ENCODE measurements around the gene ATP2A1.
"Not testable (repeated sequence)": the region's sequence is repeated elsewhere in the genome, so short reads cannot be mapped to it uniquely, and the experiment has no call there.

The ATP2A1 gene

DNA sequence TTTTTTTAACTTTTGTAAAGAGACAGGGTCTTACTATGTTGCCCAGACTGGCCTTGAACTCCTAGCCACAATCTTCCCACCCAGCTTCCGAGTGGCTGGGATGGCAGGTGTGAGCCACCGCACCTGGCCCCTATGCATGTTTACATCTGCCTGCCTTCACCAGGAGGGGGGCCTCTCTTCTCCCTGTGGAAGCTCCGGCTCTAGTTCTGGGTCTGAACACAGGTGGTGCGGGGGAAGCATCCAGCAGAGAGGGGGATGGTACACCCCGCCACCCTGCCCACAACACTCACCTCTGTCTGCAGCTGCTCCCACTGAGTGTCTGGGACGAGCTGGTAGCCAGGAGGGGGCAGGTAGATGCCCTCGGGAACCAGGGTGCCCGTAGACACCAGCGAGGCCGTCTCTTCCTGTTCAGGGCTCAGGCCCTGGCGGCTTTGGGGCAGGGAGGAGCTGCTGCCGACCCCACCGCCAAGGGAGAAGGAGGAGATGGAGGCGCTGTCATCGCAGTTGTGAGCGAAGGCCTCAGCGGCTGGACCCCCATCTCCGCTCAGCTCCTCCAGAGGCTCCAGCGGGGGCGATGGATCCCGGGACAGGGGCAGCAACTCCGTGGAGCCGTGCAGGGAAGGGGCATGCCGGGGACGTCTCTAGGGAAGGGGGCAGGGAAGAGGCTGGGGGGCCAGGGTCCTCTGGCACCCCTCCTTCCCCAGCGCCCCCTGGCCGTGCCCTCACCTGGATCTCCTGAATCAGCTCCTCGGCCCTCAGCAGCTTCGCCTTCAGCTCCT, 35.8 kb downstream of the ATP2A1 start:
- DNase-seq: no peak

DNA sequence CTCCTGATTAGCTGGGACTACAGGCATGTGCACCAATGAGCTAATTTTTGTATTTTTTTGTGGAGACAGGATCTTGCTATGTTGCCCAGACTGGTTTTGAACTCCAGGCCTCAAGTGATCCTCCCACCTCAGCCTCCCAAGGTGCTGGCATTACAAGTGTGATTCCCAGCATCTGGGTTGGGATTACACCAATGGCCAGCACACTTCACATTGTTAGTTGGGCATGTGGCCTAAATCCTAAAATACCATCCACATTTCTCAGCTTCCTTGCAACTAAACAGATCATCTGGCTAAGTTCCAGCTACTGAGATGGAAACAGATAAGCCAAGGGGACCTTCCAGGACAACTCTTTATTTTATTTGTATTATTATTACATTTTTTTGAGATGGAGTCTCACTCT, 36.9 kb downstream of the ATP2A1 start:
- DNase-seq: no peak

DNA sequence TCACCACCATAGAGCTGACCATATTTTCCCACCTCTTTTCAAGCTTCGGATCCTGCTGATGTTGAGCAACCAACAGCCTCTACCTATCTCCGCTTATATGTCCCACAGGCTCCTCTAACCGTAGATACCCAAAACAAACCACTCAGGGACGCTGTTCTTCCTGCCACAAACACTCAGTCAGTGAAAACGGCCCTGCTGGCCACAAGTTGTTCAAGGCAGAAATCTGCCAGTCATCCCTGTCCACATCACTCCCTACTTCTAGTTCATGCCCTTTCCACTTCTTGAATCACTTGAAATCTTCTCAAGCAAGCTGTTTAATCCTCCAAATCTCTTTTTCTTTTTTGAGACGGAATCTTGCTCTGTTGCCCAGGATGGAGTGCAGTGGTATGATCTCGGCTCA, 38.8 kb downstream of the ATP2A1 start:
- no peak for DNase-seq

DNA sequence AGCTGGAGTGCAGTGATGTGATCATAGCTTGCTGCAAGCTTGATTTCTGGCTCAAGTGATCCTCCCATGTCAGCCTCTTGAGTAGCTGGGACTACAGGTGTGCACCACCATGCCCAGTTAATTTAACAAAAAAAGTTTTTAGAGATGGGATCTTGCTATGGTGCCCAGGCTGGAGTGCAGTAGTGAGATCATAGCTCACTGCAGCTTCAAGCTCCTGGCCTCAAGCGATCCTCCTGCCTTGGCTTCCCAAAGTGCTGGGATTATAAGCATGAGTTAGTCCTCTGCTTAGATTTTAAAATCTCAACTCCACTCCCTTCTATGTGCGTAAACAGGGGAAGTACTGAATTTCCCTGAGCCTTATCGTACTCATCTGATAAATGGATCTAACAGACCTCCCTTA, 40.4 kb downstream of the ATP2A1 start:
- no peak for DNase-seq

DNA sequence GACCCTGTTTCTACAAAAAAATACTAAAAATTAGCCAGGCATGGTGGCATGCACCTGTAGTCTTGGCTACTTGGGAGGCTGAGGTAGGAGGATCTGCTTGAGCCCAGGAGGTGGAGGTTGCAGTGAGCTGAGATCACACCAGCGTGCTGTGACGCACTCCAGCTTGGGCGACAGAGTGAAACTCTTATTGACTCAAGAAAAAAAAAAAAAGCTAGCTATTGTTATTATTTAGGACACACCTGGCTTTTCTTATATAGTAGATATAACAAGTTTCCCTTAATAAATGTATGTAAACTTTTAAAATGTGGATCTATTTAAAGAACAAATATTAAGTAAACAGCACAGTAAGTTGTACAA, 44.9 kb downstream of the ATP2A1 start:
- no peak for DNase-seq

DNA sequence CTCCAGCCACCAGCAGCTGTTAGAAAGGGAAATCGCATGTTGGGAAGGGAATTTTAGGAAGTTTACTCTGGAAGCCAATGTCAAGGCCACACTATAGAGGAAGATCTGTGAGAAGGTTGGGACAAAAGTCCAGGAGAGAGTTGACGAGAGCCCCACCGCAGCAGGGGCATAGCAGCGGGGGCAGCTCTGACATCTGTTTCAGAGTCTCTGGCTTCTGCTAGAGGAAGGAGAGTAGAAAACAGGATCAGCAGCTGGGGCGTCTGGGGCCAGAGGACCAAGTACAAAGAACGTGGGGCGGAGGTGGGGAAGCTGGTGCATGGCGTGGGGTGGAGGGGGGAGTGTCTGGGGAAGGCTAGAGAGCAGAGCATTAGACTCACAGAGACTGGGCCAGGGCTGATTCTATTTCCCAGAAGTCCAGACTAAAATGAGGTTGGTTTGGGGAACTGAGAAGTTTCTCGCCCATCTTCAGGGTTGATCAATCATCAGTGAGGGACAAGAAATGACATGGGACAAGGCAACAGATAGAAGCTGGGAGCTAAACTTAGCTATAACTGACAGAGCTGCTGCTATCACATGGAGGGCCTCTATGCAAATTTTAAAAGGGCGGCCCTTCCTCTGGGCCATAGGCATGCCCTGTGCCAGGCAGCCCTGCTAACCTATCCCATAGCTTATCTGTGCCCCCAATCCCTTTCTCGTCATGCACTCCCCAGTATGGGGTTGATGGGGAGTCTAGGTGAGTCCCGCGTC, 45.5 kb downstream of the ATP2A1 start:
- no peak for DNase-seq

DNA sequence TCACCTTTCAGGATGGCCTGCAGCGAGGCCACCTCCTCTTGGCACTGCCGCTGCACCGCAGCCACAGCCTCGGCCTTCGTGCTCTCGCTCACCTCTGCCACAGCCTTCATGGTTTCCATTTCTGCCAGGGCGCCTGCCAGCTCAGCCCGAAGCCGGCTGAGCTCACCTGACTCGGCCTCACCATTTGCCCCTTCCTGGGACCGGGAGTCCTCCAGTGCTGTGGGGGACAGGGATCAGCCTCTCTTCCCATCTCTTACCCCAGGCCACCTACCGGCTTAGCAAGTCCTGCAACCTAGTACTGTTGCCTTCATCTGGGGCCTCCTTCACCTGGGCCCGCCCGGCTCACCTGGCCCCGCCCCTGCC, 46.1 kb downstream of the ATP2A1 start:
- no peak for DNase-seq

DNA sequence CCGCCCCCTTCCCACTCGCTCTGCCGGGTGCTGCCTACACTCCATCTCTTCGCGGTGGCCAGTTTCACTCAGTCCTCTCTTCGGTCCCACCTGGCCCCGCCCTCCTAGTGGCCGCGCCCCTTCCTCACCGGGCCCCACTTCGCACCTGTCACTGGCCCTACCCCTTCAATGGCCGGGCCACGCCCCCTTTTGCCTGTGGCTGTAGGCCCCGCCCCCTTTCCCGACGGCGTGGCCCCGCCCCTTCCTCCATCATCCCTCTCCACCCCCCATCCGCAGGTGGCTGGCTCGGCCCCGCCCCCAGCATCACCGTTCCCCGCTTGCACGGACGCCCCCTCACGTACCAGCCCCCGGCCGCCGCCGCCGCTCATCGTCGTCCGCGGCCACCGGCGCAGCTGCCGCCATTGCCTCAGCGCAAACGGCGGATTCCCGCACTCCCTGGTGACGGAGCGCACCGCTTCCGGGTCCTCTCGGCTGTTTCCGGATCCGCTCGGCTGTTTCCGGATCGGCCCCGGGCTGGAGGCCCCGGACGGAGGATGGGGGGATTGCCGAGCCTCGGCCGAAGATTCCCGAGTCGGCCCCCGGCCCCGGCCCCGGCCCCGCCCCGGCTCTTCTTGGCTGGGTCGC, 46.6 kb downstream of the ATP2A1 start, which contains the start of gene RABEP2:
Gene RABEP2, minus strand, starts transcription at position 477 of the 624 bp plus-strand sequence. Its CDS starts 75 bp downstream, at position 402.
- peak; percentile 80 to 81 for DNase-seq

DNA sequence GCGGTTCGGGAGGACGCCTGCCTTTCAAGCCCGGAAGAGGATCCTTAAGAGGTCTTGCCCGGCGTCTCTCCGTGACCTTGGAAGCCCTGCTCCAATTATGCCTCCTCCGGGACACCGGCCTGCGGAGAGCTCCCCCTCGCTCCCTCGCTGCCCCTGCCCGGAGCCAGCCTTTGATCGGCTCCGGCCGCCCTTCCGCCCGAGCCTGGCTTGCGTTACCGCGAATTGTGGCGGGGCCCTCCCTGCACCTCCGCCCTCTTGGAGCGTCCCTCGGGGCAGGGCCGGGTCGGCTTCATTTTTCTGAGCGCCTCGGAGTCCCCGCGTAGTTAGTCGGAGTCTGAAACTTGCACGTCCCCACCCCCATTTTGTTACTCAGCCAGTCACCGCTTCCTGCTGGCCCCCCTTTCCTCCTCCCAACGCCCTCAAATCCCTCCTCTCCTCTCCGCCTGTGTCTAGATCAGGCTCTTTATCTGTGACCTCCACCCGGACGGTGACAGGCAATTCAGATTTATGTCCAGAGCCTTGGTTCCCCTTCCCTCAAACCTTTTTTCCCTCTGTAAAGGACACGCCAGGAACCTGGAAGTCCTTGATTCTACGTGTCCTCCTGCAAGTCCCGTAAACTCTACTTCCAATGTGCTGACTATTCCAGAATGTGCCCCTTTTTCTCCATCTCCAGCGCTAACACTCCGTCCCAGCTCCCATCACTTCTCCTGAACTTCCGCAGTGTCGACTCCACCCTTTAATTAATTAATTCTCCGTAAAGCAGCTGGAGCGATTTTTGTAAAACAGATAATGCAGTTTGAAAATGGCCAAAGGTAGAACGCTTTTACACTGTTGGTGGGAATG, 47.3 kb downstream of the ATP2A1 start:
- DNase-seq: peak in 1 of 2 experiments; percentile 26

DNA sequence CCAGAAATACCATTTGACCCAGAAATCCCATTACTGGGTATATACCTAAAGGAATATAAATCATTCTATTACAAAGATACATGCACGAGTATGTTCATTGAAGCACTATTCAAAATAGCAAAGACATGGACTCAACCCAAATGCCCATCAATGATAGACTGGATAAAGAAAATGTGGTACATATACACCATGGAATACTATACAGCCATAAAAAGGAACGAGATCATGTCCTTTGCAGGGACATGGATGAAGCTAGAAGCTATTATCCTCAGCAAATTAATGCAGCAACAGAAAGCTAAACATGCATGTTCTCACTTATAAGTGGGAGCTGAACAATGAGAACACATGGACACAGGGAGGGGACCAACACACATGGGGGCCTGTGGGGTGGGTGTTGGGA, 48.0 kb downstream of the ATP2A1 start:
- not testable (repeated sequence) for DNase-seq

DNA sequence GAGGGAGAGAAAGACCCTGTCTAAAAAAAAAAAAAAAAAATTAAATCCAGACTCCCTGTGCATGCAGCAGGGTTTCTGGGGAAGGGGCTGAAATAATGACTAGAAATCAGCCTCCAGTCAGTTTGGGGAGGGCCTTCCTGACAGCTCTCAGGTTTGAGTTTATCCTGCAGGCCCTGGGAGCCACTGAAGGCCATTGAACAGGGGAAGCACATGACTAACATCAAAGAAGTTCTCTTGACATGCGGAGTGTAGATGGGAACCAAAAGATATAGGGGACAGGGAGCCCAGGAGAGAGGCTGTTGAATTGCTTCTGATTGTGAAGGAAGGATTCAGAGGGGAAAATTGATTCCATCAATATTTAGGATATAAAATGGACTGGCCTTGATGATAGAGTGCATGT, 49.5 kb downstream of the ATP2A1 start:
- DNase-seq: no peak

DNA sequence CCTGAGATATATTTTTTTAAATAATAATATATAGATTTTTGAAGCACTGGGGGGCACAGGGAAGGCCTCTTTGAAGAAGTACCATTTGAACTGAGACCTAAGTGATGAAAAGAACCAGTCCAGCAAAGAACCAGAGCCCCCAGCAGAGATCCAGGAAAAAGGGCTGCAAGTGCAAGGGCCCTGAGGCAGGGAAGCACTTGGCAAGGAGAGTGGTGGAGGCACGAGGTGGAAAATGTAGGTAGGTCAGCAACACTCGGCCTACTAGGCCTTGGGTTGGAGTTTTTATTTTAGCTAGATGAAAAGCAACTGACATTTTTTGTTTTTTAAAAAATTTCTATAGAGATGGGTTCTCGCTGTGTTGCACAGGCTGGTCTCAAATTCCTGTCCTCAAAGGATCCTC, 51.9 kb downstream of the ATP2A1 start:
- DNase-seq: no peak

DNA sequence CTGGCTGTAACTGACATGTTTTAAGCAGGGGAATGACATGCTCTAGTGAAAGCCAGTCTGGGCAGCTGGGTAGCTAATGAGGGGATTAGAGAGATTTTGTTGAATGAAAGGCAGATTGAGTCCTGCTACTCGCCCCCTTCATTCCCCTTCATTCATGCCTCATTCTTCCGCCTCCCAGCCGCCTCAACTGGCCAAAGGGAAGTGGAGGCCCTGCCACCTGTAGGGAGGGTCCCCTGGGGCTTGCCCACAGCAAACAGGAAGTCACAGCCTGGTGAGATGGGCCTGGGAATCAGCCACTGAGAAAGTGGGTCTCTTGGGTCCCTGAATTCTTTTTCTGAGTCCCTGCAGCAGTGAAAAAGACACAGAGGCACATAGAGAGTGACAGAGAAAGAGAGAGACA, 52.4 kb downstream of the ATP2A1 start:
- no peak for DNase-seq

DNA sequence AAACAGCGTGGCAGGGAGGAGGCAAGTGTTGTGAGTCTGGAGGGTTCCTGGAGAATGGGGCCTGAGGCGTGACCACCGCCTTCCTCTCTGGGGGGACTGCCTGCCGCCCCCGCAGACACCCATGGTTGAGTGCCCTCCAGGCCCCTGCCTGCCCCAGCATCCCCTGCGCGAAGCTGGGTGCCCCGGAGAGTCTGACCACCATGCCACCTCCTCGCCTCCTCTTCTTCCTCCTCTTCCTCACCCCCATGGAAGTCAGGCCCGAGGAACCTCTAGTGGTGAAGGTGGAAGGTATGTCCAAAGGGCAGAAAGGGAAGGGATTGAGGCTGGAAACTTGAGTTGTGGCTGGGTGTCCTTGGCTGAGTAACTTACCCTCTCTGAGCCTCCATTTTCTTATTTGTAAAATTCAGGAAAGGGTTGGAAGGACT, 53.5 kb downstream of the ATP2A1 start, which contains the start of gene CD19:
Gene CD19, plus strand, starts transcription at position 171 of the 425 bp plus-strand sequence. Its CDS starts 30 bp downstream, at position 201.
- DNase-seq: no peak

DNA sequence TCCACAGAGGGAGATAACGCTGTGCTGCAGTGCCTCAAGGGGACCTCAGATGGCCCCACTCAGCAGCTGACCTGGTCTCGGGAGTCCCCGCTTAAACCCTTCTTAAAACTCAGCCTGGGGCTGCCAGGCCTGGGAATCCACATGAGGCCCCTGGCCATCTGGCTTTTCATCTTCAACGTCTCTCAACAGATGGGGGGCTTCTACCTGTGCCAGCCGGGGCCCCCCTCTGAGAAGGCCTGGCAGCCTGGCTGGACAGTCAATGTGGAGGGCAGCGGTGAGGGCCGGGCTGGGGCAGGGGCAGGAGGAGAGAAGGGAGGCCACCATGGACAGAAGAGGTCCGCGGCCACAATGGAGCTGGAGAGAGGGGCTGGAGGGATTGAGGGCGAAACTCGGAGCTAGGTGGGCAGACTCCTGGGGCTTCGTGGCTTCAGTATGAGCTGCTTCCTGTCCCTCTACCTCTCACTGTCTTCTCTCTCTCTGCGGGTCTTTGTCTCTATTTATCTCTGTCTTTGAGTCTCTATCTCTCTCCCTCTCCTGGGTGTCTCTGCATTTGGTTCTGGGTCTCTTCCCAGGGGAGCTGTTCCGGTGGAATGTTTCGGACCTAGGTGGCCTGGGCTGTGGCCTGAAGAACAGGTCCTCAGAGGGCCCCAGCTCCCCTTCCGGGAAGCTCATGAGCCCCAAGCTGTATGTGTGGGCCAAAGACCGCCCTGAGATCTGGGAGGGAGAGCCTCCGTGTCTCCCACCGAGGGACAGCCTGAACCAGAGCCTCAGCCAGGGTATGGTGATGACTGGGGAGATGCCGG, 54.3 kb downstream of the ATP2A1 start:
- DNase-seq: no peak

DNA sequence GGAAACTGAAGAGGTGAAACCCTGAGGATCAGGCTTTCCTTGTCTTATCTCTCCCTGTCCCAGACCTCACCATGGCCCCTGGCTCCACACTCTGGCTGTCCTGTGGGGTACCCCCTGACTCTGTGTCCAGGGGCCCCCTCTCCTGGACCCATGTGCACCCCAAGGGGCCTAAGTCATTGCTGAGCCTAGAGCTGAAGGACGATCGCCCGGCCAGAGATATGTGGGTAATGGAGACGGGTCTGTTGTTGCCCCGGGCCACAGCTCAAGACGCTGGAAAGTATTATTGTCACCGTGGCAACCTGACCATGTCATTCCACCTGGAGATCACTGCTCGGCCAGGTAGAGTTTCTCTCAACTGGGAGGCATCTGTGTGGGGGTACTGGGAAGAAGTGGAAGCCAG, 54.9 kb downstream of the ATP2A1 start:
- DNase-seq: no peak

DNA sequence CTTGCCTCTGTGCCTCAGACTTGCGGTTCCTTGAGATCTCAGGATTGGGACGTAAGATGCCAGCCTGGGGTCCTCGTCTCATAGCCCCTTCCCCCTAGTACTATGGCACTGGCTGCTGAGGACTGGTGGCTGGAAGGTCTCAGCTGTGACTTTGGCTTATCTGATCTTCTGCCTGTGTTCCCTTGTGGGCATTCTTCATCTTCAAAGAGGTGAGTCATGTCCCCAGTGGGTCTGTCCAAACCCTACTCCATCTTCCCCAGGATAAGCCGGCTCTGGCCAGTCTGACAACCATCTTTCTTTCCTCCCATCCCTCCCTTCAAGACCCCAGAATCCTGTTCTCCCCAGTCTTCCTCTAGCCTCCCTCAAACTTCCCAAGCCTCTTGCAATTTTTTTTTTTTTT, 57.1 kb downstream of the ATP2A1 start:
- no peak for DNase-seq

DNA sequence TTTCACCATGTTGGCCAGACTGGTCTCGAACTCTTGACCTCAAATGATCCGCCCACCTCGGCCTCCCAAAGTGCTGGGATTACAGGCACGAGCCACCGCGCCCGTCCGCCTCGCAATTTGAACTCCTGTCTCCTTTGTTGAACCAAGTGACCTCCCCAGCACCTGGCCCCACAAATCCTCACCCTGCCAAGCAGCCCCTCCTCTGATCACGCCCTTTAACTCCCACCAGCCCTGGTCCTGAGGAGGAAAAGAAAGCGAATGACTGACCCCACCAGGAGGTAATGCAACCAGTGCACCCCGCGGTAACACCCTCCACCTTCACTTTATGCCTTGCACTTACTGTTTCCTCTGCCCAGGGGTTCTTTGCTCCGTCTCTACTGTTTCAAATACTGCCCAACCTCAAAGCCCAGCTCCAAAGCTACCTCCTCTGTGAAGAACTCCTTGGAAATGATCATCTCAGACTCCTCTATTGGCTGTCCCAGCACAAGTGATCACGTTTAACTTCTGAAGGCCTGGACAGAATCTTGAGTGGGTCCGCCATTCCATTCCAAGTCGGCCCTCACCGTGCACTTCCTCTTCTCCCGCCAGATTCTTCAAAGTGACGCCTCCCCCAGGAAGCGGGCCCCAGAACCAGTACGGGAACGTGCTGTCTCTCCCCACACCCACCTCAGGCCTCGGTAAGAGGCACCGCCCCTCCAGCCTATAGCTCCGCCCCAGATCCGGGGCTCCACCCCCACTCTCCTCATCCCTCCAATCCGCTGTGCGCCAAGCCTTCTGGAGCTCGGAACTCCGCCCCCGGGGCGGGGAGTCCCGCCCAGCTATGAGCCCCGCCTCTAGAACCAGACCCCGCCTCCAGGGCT, 57.9 kb downstream of the ATP2A1 start:
- peak; percentile 19 to 36 for DNase-seq

DNA sequence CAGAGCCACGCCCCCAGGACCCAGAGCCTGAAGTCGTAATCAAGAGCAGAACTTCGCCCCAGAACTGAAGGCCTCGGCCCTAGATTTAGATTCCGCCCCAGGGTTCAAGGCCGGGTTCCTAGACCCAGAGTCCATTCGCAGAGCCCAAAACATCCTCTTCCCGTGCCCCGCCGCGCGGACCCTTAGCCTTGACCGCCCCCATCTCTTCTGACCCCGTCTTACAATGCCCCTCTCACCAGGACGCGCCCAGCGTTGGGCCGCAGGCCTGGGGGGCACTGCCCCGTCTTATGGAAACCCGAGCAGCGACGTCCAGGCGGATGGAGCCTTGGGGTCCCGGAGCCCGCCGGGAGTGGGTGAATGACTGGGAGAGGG, 58.5 kb downstream of the ATP2A1 start:
- DNase-seq: no peak

DNA sequence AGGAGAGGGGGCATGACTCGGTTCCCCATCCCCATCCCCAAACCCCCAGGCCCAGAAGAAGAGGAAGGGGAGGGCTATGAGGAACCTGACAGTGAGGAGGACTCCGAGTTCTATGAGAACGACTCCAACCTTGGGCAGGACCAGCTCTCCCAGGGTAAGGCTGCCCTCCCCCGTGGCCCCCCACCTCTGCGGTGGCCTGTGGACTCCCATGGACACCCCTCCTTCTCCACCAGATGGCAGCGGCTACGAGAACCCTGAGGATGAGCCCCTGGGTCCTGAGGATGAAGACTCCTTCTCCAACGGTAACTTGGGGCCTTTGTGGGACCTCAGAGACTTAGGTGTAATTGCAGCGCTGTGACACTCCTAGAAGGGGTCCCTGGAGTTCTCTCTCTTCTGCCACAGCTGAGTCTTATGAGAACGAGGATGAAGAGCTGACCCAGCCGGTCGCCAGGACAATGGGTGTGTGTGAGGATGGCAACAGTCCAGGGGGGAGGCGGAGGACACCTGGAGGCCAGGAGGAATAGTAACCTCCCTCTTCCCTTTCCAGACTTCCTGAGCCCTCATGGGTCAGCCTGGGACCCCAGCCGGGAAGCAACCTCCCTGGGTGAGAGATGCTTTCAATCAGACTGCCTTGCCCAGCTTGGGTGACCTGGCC, 59.1 kb downstream of the ATP2A1 start:
- DNase-seq: no peak

DNA sequence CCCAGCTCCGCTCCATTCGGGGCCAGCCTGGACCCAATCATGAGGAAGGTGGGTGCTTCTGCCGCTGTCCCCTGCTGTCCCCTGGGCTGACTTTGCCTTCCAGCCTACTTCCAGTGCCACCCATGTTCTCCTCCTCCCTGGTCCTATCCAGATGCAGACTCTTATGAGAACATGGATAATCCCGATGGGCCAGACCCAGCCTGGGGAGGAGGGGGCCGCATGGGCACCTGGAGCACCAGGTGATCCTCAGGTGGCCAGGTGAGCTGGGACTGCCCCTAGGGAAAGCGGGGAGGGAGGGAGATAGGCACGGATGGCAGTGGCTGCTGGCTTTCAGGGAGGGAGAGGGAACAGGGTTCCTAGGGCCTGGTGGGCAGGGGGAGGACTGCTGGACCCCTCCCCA, 60.4 kb downstream of the ATP2A1 start:
- no peak for DNase-seq
